ENCODE measurements around the gene VSTM5.

Gene VSTM5

DNA sequence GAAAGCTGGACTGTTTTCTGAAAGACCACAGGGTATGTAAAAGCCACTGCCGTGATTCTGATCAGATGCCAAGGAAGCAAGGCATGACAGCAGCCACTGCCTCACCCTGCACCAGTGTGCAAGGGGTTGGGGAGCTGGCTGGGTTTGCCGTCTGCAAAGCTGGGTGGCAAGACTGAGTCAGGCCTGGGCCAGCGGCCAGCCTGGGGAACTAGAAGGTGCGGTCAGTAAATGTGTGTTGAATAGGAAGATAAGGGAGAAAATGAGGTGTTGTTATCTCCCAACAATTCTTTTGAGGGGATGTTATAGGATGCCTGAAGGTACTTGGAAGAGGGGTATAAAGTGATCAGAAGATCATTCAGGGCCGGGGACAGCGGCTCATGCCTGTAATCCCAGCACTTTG lies 8.0 kb downstream of the VSTM5 start:
- DNase-seq (ENCODE audit: low spot score) = peak; percentile 9

DNA sequence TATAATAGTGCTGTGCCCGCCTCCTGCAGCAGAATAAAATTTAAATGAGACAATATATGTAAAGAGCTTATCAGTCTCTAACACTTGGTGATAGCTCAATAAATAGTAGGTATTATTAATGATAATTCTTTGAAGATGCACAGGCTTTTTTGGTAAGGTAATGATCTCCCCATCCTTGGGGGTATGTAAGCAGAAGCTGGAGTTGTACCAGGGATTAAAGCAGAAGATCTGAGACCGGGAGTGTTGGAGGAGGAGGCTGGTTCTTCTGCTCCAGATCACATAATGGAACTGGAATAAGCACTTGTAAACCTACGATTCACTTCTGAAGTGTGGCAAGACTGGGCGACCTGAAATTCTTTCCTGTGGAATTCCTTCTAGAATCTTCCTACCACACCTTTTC lies 8.4 kb downstream of the VSTM5 start:
- no peak for DNase-seq (ENCODE audit: low spot score)

DNA sequence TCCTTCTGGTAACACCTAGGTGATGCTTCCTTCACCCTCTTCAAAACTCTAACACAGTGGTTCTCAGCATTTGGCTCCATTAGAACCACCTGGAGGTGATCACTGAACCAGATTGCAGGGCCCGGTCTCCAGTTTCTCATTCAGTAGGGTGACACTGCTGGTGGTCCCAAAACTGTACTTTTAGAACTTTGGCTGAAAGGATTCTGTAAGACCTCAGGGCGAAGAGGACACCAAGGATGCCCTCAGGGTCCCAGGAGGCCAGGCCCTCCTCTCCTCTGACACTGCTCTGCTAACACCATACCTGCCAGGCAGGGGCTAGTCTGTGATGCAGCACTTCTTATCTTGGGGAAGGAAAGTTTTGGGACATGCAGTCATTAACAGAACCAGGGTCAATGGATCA lies 9.0 kb downstream of the VSTM5 start:
- no peak for DNase-seq (ENCODE audit: low spot score)

DNA sequence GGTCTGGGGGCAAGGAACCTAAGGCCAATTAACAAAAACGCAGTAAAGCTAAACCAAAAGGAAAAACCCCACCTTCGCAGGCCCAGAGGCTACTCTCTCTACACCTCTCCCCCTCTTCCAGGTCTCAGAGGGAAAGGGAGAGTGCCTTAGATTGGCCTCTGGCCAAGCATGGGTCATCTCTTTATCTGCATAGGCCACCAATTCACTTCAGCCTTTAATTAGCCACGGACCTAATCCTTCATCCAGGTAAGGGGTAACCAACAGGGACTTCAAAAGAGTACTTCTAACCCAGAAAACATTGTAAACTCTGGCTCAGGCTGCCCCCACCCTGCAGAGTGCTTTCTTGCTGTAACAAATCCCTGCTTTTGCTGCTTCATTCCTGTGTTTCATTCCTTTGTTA lies 9.4 kb downstream of the VSTM5 start:
- no peak for DNase-seq (ENCODE audit: low spot score)

DNA sequence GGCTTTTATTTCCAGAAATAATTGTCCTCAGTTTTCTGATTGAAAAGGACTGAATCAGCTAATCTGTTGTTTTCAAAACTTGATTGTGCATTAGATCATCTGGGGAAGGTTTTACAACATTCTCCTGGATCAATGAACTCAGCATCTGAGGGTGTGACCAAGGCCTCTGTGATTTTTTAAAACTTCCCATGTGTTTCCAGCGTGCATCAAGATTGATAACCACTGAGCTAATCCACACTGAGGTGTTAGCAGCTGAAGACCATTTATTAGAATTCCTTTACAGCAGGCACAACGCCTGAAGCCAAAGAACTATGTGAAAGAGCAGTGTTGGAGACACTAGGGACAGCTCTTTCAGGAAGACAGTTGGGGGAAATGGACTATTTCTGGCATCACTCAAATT lies 10.2 kb downstream of the VSTM5 start:
- no peak for DNase-seq (ENCODE audit: low spot score)

DNA sequence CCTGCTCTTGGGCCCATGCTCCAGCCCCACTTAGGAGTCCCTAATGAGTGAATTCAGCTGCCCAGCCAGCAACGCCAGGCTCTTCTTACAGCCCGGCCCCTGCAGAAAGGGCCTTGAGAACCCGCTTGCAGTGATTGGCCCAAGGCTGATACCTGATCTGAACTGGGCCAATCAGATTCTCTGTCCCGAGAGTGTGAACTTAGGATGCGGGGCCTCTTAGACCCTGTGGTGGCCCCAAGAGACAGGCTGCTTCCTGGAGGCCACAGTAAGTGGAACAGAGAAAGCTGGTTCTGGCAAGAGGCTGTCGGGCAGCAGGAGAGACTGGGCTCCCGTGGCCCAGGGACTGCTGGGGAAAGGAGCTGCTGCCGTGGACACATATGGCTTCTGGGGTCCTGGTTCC lies 11.5 kb downstream of the VSTM5 start:
- no peak for DNase-seq (ENCODE audit: low spot score)

DNA sequence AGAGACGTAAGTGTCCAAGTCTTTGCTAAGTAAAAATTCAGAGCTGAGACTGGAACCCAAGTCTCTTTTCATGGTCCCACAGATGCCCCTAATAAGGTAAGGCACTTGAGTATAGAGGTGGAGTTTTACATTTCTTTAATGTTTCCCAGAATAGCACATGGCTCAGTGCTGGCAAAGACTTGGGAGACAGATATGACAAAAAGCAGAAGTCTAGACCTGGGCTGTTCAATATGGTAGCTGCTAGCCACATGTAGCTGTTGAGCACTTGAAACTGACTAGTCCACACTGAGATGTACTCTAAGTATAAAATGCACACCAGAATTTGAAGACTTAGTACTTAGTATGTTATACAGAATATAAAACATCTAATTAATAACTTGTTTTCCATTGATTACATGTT lies 17.6 kb downstream of the VSTM5 start:
- DNase-seq (ENCODE audit: low spot score) = no peak

DNA sequence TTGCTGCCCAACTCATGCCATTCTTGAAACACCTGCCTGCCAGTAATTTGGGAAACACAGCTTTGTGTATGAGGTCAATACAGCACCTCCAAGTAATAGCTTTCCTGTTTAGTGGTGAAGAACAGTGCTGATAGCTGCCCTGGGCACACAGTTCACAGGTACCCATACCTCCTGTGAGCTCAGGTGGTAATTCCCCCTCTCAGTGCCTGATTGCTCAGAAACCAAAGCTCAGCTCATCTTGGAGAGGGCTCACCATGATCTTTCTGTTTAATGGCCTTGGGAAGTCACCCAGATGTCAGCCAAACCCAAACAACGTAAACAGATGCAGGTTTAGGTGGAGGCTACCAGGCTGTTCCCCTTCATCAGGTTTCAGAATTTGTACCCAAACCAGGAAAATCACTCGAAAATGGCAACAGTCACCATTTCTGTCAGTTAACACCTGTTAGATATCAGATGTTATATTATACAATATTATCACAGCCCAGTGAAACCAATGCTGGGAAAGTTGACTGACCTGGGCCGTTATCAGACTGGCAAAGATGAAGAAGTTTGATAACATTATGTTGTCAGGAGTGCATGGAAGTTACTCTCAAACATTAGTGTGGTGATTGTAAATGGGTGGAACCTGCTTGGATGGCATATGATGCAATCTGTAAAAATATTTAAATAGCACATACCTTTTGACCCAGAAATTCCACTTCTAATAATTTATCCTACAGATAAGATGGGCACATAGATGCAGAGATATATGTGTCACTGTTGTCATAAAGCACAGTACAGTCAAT lies 18.9 kb downstream of the VSTM5 start:
- no peak for DNase-seq (ENCODE audit: low spot score)

DNA sequence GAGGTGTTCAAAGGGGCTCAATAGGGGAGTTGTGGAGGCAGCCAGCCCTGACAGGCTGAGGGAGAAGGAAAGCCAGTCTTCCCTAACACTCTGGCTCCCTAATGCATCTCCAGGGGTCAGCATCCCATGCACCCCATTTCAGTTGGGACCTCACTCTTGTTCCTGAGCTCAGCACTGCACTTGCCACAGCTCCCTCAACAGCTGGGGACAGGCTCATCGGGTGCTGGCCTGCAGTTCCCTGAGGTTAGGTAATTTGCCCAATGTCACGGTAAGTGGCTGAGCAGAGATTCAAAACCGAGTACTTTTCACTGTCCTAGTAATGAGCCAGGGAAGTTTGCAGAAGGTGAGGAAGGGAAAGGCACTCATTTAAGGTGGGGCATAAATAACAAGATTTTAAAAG lies 20.8 kb downstream of the VSTM5 start:
- no peak for DNase-seq (ENCODE audit: low spot score)

DNA sequence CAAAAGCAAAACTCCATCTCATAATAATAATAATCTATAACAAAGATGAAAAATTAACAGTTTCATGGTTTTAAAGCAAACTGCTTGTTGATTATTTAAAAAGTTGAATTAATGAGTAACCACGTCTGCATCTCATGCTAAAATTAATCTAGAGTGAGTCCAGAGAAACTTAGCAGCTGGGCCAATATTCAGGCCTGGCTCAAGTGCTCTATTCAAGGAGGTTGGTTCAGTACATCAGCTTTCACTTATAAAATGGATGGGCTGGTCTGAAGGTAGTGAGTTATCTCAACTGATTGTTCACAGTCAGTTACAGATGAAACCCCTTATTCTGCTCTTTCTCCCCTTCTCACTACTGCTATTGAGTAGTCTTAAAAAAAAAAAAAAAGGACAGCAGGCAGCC lies 23.1 kb downstream of the VSTM5 start:
- DNase-seq (ENCODE audit: low spot score) = no peak

DNA sequence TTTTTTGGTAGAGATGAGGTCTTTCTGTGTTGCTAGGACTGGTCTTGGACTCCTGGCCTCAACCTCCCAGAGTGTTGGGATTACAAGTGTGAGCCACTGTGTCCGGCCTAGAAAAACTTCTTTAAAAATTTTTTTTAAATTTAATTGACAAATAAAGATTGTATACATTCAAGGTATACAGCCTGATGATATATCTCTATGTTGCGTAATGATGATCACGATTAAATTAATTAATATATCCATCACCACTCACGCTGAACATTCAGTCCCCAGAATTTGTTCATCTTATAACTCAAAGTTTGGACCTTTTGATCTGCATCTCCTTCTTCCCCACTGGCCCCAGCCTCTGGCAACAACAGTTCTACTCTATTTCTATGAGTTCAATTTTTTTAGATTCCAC lies 27.2 kb downstream of the VSTM5 start:
- no peak for DNase-seq (ENCODE audit: low spot score)

DNA sequence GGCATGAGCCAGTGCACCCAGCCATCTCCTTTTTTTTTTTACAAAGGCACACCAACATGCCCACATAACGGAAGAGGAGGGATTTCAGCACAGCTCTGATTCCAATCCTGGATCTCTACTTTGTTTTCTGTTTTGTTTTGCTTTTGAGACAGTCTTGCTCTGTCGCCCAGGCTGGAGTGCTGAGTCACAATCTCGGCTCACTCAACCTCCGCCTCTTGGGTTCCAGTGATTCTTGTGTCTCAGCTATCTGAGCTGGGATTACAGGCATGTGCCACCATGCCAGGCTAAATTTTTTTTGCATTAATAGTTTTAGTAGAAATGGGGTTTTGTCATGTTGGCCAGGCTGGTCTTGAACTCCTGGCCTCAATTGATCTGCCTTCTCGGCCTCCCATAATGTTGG lies 28.1 kb downstream of the VSTM5 start:
- no peak for DNase-seq (ENCODE audit: low spot score)

DNA sequence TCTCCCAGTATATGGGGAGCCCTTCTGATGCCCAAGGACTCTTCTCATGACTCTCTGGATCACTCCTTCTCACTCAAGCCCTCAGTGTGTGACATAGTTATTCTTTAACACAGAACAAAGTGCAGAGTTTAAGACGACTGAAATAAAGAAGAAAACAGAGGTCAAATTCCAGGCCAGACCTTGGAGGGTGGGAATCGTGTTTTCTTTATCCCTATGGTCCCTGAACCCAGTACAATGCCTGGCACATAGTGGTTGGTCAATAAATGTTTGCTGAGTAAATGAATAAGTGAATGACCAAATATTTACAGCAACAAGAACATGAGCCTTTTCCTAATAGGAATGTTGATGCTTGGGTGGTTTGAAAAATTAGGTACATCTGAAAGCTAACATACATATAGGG lies 28.8 kb downstream of the VSTM5 start:
- no peak for DNase-seq (ENCODE audit: low spot score)

DNA sequence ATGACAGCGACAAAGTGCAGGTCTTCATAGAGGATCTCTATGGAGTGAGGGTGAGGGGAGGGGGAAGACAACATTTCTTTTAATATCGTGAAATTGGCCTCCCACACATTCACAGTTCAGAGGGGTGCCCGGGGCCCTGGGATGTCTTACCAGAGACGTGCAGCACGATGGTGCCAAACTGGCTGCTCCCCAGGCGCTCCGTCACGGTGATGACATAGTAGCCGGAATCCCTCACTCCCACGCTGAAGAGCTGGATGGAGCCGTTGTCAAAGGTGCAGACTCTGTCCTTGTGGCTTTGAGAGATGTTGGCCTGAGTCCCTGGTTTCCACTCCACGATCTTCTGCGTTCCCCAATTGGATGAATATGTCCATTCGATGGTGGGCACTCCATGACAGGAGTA lies 29.6 kb downstream of the VSTM5 start:
- no peak for DNase-seq (ENCODE audit: low spot score)

DNA sequence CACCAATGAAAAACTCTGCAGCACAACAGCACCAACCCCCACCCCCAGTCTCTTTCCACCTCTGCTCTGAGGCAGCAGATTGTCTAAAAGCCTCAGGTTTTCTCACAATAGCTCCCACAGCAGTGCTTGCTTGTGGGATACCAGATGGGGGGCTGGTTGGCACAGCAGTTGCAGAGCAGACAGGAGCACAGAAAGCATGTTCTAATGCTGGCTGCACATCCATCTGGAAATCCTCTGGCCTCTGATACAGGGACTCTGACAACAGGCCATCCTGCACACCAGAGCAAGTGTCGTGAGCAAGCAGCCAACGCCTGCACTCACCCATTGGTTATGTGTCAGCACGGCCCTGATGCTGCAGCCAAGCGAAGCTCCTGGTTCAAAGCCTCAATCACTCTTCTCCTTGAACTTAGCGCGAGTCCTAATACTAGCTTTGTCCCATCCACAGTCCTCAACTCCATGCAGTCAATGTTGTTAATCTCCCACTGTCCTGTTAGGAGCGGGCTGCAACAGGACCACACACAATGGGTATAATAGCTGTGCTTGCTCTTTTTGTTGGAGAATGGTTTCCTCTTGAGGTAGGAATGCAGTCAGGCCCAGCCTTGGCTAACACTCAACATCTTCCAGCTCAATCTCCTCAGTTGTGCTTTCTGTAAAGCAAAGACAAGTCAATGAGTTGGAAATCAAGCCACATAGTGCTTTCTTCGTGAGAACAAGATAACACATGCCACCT lies 30.3 kb downstream of the VSTM5 start:
- no peak for DNase-seq (ENCODE audit: low spot score)

DNA sequence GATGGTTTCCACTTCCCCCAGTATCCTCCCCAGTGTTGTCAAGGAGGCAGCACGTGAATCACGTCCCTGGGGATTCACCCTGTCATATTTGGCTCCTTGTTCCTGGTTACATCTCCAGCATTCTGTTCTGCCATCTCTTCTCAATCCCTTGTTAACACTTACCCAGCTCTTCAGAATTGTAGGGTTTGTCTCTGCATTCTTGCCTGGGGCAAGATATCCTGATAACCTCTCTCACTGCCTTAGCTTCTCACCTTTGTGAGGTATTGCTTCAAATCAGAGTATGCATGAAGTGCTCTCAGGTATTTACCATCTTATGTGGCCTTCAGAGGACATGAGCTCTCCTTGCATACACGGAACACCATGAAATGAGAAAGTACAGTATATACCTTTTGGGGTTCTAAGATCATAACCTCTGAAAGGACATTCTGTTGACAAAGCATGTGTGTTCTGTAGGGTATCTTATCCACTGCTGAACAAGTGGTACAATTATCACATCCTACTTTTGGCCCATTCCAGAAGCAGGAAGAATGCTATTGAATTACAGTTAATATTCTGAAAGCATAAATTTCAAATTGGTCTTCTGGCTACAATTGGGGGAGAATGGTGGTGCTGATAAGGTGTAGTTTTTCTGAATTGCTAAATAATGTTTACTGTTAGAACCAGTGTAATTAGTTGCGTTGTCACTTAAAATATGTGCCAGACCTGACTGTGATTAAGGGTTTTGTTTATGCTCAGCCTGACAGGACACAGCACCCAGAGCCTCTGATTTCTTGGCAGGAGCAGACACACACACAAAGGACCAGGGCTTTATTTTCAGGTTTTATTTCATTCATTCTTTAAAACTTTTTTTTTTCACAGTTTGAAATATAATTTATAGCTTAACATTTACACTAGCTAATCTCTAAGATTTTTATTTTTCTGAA lies 32.7 kb downstream of the VSTM5 start:
- DNase-seq (ENCODE audit: low spot score) = no peak

DNA sequence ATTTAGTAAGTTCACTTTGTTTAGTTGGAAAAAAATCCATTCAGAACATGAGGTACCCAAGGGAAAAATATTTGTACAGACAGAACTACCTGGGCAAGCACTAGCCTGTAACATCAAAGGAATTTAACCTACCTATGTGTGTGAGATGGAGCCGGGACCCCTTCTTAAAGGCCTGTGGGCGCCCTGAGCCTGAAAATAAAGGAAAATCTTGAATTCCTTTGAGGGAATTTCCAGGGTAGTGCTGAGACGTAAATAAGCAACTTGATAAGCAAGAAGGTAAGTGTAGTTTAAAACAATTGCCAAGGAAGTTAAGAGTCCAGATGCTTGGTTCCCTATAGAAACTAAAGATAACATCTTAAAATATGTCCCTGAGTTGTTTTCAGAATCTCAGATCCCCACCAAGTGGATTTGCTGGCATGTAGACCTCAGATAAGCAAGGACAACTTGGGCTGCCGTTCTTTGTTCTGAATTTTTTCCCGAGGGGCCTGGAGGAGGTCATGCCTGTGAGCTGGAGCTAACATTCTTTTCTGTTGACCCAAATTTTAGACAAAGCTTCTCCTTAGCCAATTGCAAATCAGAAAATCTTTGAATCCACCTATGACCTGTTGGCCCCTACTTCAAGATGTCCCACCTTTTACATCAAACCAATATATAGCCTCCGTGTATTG lies 35.3 kb downstream of the VSTM5 start:
- no peak for DNase-seq (ENCODE audit: low spot score)

DNA sequence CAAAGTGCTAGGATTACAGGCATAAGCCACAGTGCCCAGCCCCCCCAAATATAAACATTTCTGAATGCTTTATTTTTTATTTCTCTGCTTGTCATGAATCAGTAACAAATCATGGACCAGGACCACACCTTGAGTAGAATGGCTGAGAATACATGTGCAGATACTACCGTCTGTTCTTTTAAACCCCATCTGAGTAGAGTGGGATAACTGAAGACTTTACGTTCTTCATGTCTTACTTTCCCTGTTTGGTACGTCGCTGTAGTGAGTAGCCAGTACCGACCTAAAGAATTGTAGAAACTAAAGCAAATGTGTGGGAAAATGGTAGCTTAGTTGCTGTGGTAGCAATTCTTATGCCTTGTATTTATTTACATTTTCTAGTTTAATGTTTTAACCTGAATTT lies 36.4 kb downstream of the VSTM5 start:
- no peak for DNase-seq (ENCODE audit: low spot score)

DNA sequence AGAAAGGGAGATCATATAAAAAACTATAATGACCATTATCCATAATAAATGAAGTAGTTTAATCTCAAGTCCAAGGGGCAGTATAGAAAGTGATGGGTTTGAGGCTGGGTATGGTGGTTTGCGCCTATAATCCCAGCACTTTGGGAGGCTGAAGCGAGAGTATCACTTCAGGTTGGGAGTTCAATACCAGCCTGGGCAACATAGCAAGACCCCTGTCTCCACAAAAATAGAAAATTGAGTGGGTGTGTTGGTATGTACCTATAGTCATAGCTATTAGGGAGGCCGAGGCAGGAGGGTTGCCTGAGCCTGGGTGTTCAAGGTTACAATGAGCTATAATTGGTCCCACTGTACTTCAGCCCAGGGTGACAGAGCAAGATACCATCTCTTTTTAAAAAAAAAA lies 42.4 kb downstream of the VSTM5 start:
- DNase-seq (ENCODE audit: low spot score) = no peak

DNA sequence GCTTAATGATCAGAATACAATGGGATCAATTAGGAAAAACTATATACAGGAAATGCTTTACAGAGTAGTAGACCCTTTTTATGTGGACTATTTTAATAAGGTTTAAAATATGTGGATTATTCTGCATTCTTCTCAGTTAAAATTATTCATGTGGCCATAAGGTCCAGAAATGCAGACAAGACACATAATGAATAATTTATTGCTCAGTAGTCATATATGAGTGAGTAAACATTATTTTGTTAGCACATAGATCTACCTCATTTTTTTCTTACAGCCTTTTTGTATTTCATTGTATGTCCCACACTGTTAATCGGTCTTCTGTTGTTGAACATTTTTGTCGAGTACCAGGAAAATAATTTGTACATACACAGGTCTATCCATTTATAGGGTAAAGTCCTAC lies 45.5 kb downstream of the VSTM5 start:
- no peak for DNase-seq (ENCODE audit: low spot score)

DNA sequence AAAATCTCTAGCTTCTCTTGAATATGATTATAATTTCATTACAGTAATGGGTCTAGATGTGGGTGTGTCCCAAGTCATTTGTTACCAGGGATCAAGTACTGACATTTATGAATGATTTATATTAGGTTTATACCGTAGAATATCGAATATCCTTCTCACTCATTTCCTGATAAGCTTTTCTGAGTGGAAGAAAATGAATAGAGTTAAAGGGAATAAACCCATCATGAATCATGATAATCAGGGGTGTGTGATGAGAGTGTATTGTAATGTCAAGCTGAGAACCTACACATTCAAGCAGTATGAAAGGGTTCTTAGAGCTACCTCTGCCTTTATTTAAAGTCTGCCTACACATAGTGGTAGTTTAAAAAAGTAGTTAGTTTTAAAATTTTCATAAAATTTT lies 49.1 kb downstream of the VSTM5 start:
- DNase-seq (ENCODE audit: low spot score) = no peak

All from hematopoietic multipotent progenitor cell treated with erythropoietin and hydrocortisone succinate and interleukin-3 and kit ligand, for 15 days (in vitro differentiated cells).